Globus pallidus (tissue), 1 donor: ENCODE data around the gene SUSD1.

Source experiments
- DNase-seq: peaks from one replicate; pipeline ENCODE4 v3.0.0-alpha.2; 2015; ENCODE audit warnings: low spot score

SUSD1 gene

GRCh38 chr9:112011051-112011620 lies 164.0 kb downstream of the SUSD1 start:
- DNase-seq: no peak

- DNase-seq: no peak
Observed at GRCh38 chr9:112010537-112010936, 164.6 kb downstream of the SUSD1 start.

- DNase-seq: no peak
Observed at GRCh38 chr9:112009656-112010055, 165.4 kb downstream of the SUSD1 start.

- no peak for DNase-seq
Observed at GRCh38 chr9:112007575-112008240, 167.4 kb downstream of the SUSD1 start.

- DNase-seq: no peak
Observed at GRCh38 chr9:112006361-112007020, 168.6 kb downstream of the SUSD1 start.

GRCh38 chr9:112005939-112006338 lies 169.2 kb downstream of the SUSD1 start:
- DNase-seq: no peak

GRCh38 chr9:112003538-112003937 lies 171.6 kb downstream of the SUSD1 start:
- no peak for DNase-seq

GRCh38 chr9:112002847-112003457 lies 172.1 kb downstream of the SUSD1 start:
- no peak for DNase-seq

- DNase-seq: no peak
Observed at GRCh38 chr9:112002131-112002846, 172.8 kb downstream of the SUSD1 start.

- no peak for DNase-seq
Observed at GRCh38 chr9:112000743-112001142, 174.4 kb downstream of the SUSD1 start.

- no peak for DNase-seq
Observed at GRCh38 chr9:111999319-111999718, 175.8 kb downstream of the SUSD1 start.

- no peak for DNase-seq
Observed at GRCh38 chr9:111997831-111998230, 177.3 kb downstream of the SUSD1 start.

GRCh38 chr9:111994831-111995458 lies 180.2 kb downstream of the SUSD1 start:
- no peak for DNase-seq

GRCh38 chr9:111993319-111993718 lies 181.8 kb downstream of the SUSD1 start:
- no peak for DNase-seq

- DNase-seq: no peak
Observed at GRCh38 chr9:111992523-111992922, 182.6 kb downstream of the SUSD1 start.

GRCh38 chr9:111991179-111991578 lies 183.9 kb downstream of the SUSD1 start:
- DNase-seq: no peak
